Lung (tissue), 12 donors: ENCODE results near the gene SLC26A11. TPM values are rescaled to one million over a fixed set of nuclear protein-coding genes. Genes with fewer than 3 reads are reported as not detected.

Experiments
- ATAC-seq: fragments of 200-7000 bp; cut with Tn5 transposase; one replicate; pipeline ENCODE4 v1.9.1; 2020; ENCODE audit warnings: moderate number of reproducible peaks; ENCODE audit not compliant: insufficient read depth, low FRiP score
- DNase-seq, 3 donors: peaks; one replicate each; pipeline ENCODE4 v3.0.0-alpha.2; 2013 to 2017
- H3K27ac ChIP-seq, 2 donors: one replicate each; pipeline ENCODE4 v1.5.1; 2013; ENCODE audit warnings: mild to moderate bottlenecking in 2 of 2, moderate library complexity in 2 of 2, control low read depth in 1 of 2, inconsistent platforms in 1 of 2, low read depth in 1 of 2, low read length in 1 of 2
- H3K27me3 ChIP-seq, 3 donors: one replicate each; pipeline ENCODE4 v1.5.1; 2013; ENCODE audit warnings: low read length in 2 of 3; ENCODE audit not compliant: control insufficient read depth in 3 of 3, insufficient read depth in 3 of 3
- H3K36me3 ChIP-seq, 4 donors: one replicate each; pipeline ENCODE4 v1.5.1; 2013; ENCODE audit warnings: low read length in 4 of 4, mild to moderate bottlenecking in 1 of 4, moderate library complexity in 1 of 4; ENCODE audit not compliant: control insufficient read depth in 4 of 4, insufficient read depth in 4 of 4
- H3K4me1 ChIP-seq, 5 donors: one replicate each; pipeline ENCODE4 v1.5.1; 2013; ENCODE audit warnings: low read length in 5 of 5, mild to moderate bottlenecking in 2 of 5, moderate library complexity in 1 of 5; ENCODE audit not compliant: control insufficient read depth in 5 of 5, insufficient read depth in 5 of 5
- H3K4me3 ChIP-seq: one replicate; pipeline ENCODE4 v1.5.1; 2013; ENCODE audit warnings: mild to moderate bottlenecking, control low read depth, moderate library complexity
- H3K9ac ChIP-seq, 2 donors: one replicate each; pipeline ENCODE4 v1.5.1; 2013; ENCODE audit warnings: low read length in 2 of 2, control low read depth in 1 of 2; ENCODE audit not compliant: insufficient read depth in 1 of 2
- H3K9me3 ChIP-seq, 4 donors: one replicate each; pipeline ENCODE4 v1.5.1; 2013; ENCODE audit warnings: low read length in 3 of 4, mild to moderate bottlenecking in 1 of 4, moderate library complexity in 1 of 4; ENCODE audit not compliant: control insufficient read depth in 4 of 4, insufficient read depth in 3 of 4
- CTCF ChIP-seq: IDR thresholded peaks from 2 replicates; pipeline ENCODE4 v1.5.1; 2012; ENCODE audit warnings: mild to moderate bottlenecking; ENCODE audit errors: control extremely low read depth, extremely low read depth
- WGBS, 2 donors: extraction: QIAGEN DNeasy Blood & Tissue Kit; methylation state at CpG; one replicate each; pipeline ENCODE4 v1.1.7; 2013; 5-methylcytosine and 5-hydroxymethylcytosine counted together
- polyA plus RNA-seq, 2 donors: library from polyadenylated mRNA; stranded (reverse); fragments of 200-250 nt; gene quantifications; one replicate each; pipeline ENCODE4 v1.2.1, GENCODE V29; 2013
- total RNA-seq, 2 donors: library from RNA; depleted of rRNA in 1 of 2; stranded (reverse); fragments of >200 nt in 1 of 2; gene quantifications; one replicate each; pipeline ENCODE4 v1.2.1, GENCODE V29; 2014 to 2021
- donor health status: control.
- donor health status: control.
- donor health status: Bipolar disorder and iron deficiency.
- donor health status: healthy.
- donor health status: DM: yes; HTN: yes; CAD: no.

SLC26A11 gene
- total and polyA plus RNA-seq, 4 donors = 25.0 to 37.0 (median 31.0) TPM

GRCh38 chr17:80219013-80219762 lies 1.0 kb upstream of the SLC26A11 start:
- DNase-seq (peak; percentile 77 to 80 (median 78)), ATAC-seq (peak; percentile 31)
- peak overlapping the region; percentile 40 to 95 for H3K27ac ChIP-seq
- no peaks in the 10 kb centered on the region for H3K9me3 ChIP-seq
- H3K9ac ChIP-seq = peak overlapping the region in 1 of 2 donors; percentile 31
- WGBS, 2 donors = 17 to 24% methylated on average over 15 of the region's 15 CpGs
- no peaks in the 10 kb centered on the region for H3K27me3 ChIP-seq
- H3K4me3 ChIP-seq = peak overlapping the region; percentile 96
- no peak for TF ChIP-seq CTCF
- peaks cover 0 to 26% (median 21%) of the 10 kb centered on the region in 4 donors for H3K36me3 ChIP-seq
- H3K4me1 ChIP-seq = peaks cover 0 to 16% (median 5%) of the 10 kb centered on the region in 5 donors

- Histone ChIP-seq H3K4me1 (peaks cover 0 to 16% (median 5%) of the 10 kb centered on the region in 5 donors), H3K9ac (peak overlapping the region; percentile 31 to 68), H3K36me3 (peaks cover 0 to 22% (median 21%) of the 10 kb centered on the region in 4 donors), H3K27ac (peak overlapping the region; percentile 40 to 95), H3K27me3 (no peaks in the 10 kb centered on the region), H3K9me3 (no peaks in the 10 kb centered on the region), H3K4me3 (peak overlapping the region; percentile 96)
- ATAC-seq = peak; percentile 6
- DNase-seq = no peak
- 0% methylated on average over 5 of the region's 5 CpGs for WGBS, 2 donors
- TF ChIP-seq CTCF = no peak
Observed at GRCh38 chr17:80219763-80220053, 519 bp upstream of the SLC26A11 start.

GRCh38 chr17:80220736-80221215 lies 549 bp downstream of the SLC26A11 start:
- no peaks in the 10 kb centered on the region for H3K27me3 ChIP-seq
- peak overlapping the region; percentile 96 for H3K4me3 ChIP-seq
- peaks cover 0 to 20% (median 17%) of the 10 kb centered on the region in 4 donors for H3K36me3 ChIP-seq
- ATAC-seq (peak; percentile 6), DNase-seq (peak; percentile 15 to 34 (median 32))
- H3K9me3 ChIP-seq = no peaks in the 10 kb centered on the region
- H3K4me1 ChIP-seq = peaks cover 0 to 16% (median 5%) of the 10 kb centered on the region in 5 donors
- peak overlapping the region; percentile 55 to 56 for H3K9ac ChIP-seq
- 10 to 15% methylated on average over 31 to 41 of the region's 41 CpGs for WGBS, 2 donors
- no peak overlapping the region for H3K27ac ChIP-seq
- TF ChIP-seq CTCF = no peak
